Gastroesophageal sphincter (tissue), 4 donors: ENCODE results near the gene PTPRE. TPM values are rescaled to one million over a fixed set of nuclear protein-coding genes. Genes with fewer than 3 reads are reported as not detected.

Experiments
- ATAC-seq: fragments of 150-250 bp; one replicate; pipeline ENCODE4 v1.9.1; 2016; ENCODE audit warnings: mild to moderate bottlenecking, moderate library complexity
- H3K27ac ChIP-seq, 4 donors: fragments of 200-600 bp; sonication (generic) in 3 of 4; 1 replicate in 3 of 4; 2 replicates in 1 of 4; pipeline ENCODE4 v1.5.1; 2016 to 2019
- H3K27me3 ChIP-seq: fragments of 200-600 bp; sonication (generic); one replicate; pipeline ENCODE4 v1.5.1; 2019
- H3K36me3 ChIP-seq, 2 donors: fragments of 200-600 bp; sonication (generic); one replicate each; pipeline ENCODE4 v1.5.1; 2019; ENCODE audit warnings: control low read depth in 1 of 2
- H3K4me1 ChIP-seq, 3 donors: fragments of 200-600 bp; sonication (generic); 1 replicate in 2 of 3; 2 replicates in 1 of 3; pipeline ENCODE4 v1.5.1; 2016 to 2019; ENCODE audit warnings: control low read depth in 2 of 3
- H3K4me3 ChIP-seq, 2 donors: fragments of 200-600 bp; sonication (generic); one replicate each; pipeline ENCODE4 v1.5.1; 2019; ENCODE audit warnings: mild to moderate bottlenecking in 1 of 2, moderate library complexity in 1 of 2
- H3K9me3 ChIP-seq, 3 donors: fragments of 200-600 bp; sonication (generic); one replicate each; pipeline ENCODE4 v1.5.1; 2017 to 2019; ENCODE audit warnings: control low read depth in 2 of 3
- CTCF ChIP-seq, 4 experiments: fragments of 200-600 bp in 2 of 4; fragments of 450-650 bp in 2 of 4; sonication (generic) in 1 of 4; IDR thresholded peaks; one replicate each; pipeline ENCODE4 v1.5.1; 2017 to 2019; ENCODE audit warnings: antibody characterized with exemption in 4 of 4, mild to moderate bottlenecking in 2 of 4, moderate library complexity in 2 of 4
- EP300 ChIP-seq: sonication (generic); formaldehyde crosslinking; IDR thresholded peaks from one replicate; pipeline ENCODE4 v1.6.1; 2017; ENCODE audit warnings: antibody characterized with exemption, mild to moderate bottlenecking
- POLR2A ChIP-seq, 2 donors: fragments of 450-650 bp; IDR thresholded peaks; one replicate each; pipeline ENCODE4 v1.6.1; 2017; ENCODE audit warnings: antibody characterized with exemption in 2 of 2, mild to moderate bottlenecking in 2 of 2, moderate library complexity in 1 of 2
- POLR2AphosphoS5 ChIP-seq: sonication (generic); formaldehyde crosslinking; IDR thresholded peaks from one replicate; pipeline ENCODE4 v1.6.1; 2017; ENCODE audit warnings: antibody characterized with exemption
- WGBS, 2 donors: methylation state at CpG; one replicate each; pipeline ENCODE4 v1.1.5; 2018; ENCODE audit warnings: low coverage in 1 of 2; 5-methylcytosine and 5-hydroxymethylcytosine counted together
- total RNA-seq, 4 donors: library from RNA; depleted of rRNA; stranded (reverse); fragments of >200 nt; gene quantifications; one replicate each; pipeline ENCODE4 v1.1.0, GENCODE V29; 2016

PTPRE gene
- total RNA-seq, 4 donors from 2014 or later, result 6.4 to 16.4 (median 8.5) TPM

GRCh38 chr10:128114901-128115300, 208.0 kb downstream of the PTPRE start:
- no peak overlapping the region for H3K27ac ChIP-seq
- TF ChIP-seq CTCF (IDR thresholded peaks at IDR 0.05) (no peak), EP300 (no peak), POLR2AphosphoS5 (no peak), POLR2A (IDR thresholded peaks at IDR 0.05) (no peak)
- no peaks in the 10 kb centered on the region for H3K36me3 ChIP-seq
- WGBS, 2 donors, result 88 to 100% methylated on average over 2 of the region's 2 CpGs
- H3K9me3 ChIP-seq, result no peaks in the 10 kb centered on the region
- no peak overlapping the region for H3K4me3 ChIP-seq
- ATAC-seq, result no peak
- H3K4me1 ChIP-seq, result no peaks in the 10 kb centered on the region
- H3K27me3 ChIP-seq, result peaks cover 26% of the 10 kb centered on the region

GRCh38 chr10:128115356-128115755, 208.5 kb downstream of the PTPRE start:
- 96 to 100% methylated on average over 1 to 8 of the region's 8 CpGs for WGBS, 2 donors

GRCh38 chr10:128116187-128116586, 209.3 kb downstream of the PTPRE start:
- Histone ChIP-seq H3K4me3 (no peak overlapping the region), H3K9me3 (no peaks in the 10 kb centered on the region), H3K36me3 (no peaks in the 10 kb centered on the region), H3K27ac (no peak overlapping the region), H3K4me1 (no peaks in the 10 kb centered on the region), H3K27me3 (peaks cover 39% of the 10 kb centered on the region)
- TF ChIP-seq POLR2AphosphoS5, result no peak
- TF ChIP-seq POLR2A (IDR thresholded peaks at IDR 0.05), result no peak
- TF ChIP-seq EP300, result no peak
- no peak for TF ChIP-seq CTCF (IDR thresholded peaks at IDR 0.05)
- no peak for ATAC-seq
- WGBS, 2 donors, result 98 to 100% methylated on average over 4 of the region's 4 CpGs

More at GRCh38 chr10:128115356-128115755, 208.5 kb downstream of the PTPRE start:
- no peaks in the 10 kb centered on the region for H3K9me3 ChIP-seq
- H3K36me3 ChIP-seq, result no peaks in the 10 kb centered on the region
- no peak for TF ChIP-seq CTCF (IDR thresholded peaks at IDR 0.05)
- TF ChIP-seq POLR2A (IDR thresholded peaks at IDR 0.05), result no peak
- no peak for TF ChIP-seq POLR2AphosphoS5
- no peak for TF ChIP-seq EP300
- no peak overlapping the region for H3K4me3 ChIP-seq
- H3K27me3 ChIP-seq, result peaks cover 31% of the 10 kb centered on the region
- H3K27ac ChIP-seq, result no peak overlapping the region
- no peak for ATAC-seq
- no peaks in the 10 kb centered on the region for H3K4me1 ChIP-seq

- TF ChIP-seq CTCF (IDR thresholded peaks at IDR 0.05), result no peak
- TF ChIP-seq EP300, result no peak
- TF ChIP-seq POLR2AphosphoS5, result no peak
- TF ChIP-seq POLR2A (IDR thresholded peaks at IDR 0.05), result no peak
- no peaks in the 10 kb centered on the region for H3K4me1 ChIP-seq
- no peak for ATAC-seq
- H3K4me3 ChIP-seq, result no peak overlapping the region
- no peaks in the 10 kb centered on the region for H3K36me3 ChIP-seq
- no peak overlapping the region for H3K27ac ChIP-seq
- 86 to 89% methylated on average over 13 of the region's 13 CpGs for WGBS, 2 donors
- peaks cover 45% of the 10 kb centered on the region for H3K27me3 ChIP-seq
- H3K9me3 ChIP-seq, result no peaks in the 10 kb centered on the region
Observed at GRCh38 chr10:128116851-128117615, 210.1 kb downstream of the PTPRE start.

- Histone ChIP-seq H3K9me3 (no peaks in the 10 kb centered on the region), H3K27me3 (peaks cover 93% of the 10 kb centered on the region), H3K4me1 (peaks cover 2 to 21% (median 11%) of the 10 kb centered on the region in 3 donors), H3K36me3 (no peaks in the 10 kb centered on the region), H3K27ac (no peak overlapping the region), H3K4me3 (no peak overlapping the region)
- ATAC-seq, result no peak
- WGBS, 2 donors, result 84 to 97% methylated on average over 5 of the region's 5 CpGs
- TF ChIP-seq EP300 (no peak), POLR2A (IDR thresholded peaks at IDR 0.05) (no peak), CTCF (IDR thresholded peaks at IDR 0.05) (no peak), POLR2AphosphoS5 (no peak)
Observed at GRCh38 chr10:128121750-128122412, 215.0 kb downstream of the PTPRE start.
